Measurements from ENCODE around the gene ENPP6. TPM values are rescaled to one million over a fixed set of nuclear protein-coding genes. Genes with fewer than 3 reads are reported as not detected.
"Not testable (repeated sequence)": the region's sequence is repeated elsewhere in the genome, so short reads cannot be mapped to it uniquely, and the experiment has no call there.

Gene ENPP6
- total RNA-seq, 4 donors from 2014 or later, result 0.45 TPM; not detected in 3

- WGBS, 2 donors, result 82 to 85% methylated on average over 10 of the region's 10 CpGs
- no peak overlapping the region for H3K4me3 ChIP-seq (replicated peaks in 1 of 3)
- H3K36me3 ChIP-seq, result no peaks in the 10 kb centered on the region
- H3K4me1 ChIP-seq, result peaks cover 0 to 8% of the 10 kb centered on the region in 2 donors
- no peaks in the 10 kb centered on the region for H3K9me3 ChIP-seq
- TF ChIP-seq CTCF (IDR thresholded peaks at IDR 0.05) (no peak), POLR2A (IDR thresholded peaks at IDR 0.05) (no peak)
- intact Hi-C loops (cut with DNase I), result no loop called here
- no peak overlapping the region for H3K27ac ChIP-seq
- H3K27me3 ChIP-seq, result no peaks in the 10 kb centered on the region
- DNase-seq, result no peak
Measured at GRCh38 chr4:184146951-184147350, 70.7 kb downstream of the ENPP6 start.

- Histone ChIP-seq H3K27me3 (no peaks in the 10 kb centered on the region), H3K27ac (no peak overlapping the region), H3K4me3 (replicated peaks in 1 of 3) (no peak overlapping the region), H3K36me3 (no peaks in the 10 kb centered on the region), H3K4me1 (peaks cover 0 to 8% of the 10 kb centered on the region in 2 donors), H3K9me3 (no peaks in the 10 kb centered on the region)
- WGBS, 2 donors, result 96% methylated on average over 5 of the region's 5 CpGs
- intact Hi-C loops (cut with DNase I), result no loop called here
- no peak for DNase-seq
- TF ChIP-seq CTCF (IDR thresholded peaks at IDR 0.05) (no peak), POLR2A (IDR thresholded peaks at IDR 0.05) (no peak)
Measured at GRCh38 chr4:184145596-184145995, 72.1 kb downstream of the ENPP6 start.

- WGBS, 2 donors, result 81 to 84% methylated on average over 15 of the region's 15 CpGs
- Histone ChIP-seq H3K4me3 (replicated peaks in 1 of 3) (no peak overlapping the region), H3K27ac (no peak overlapping the region), H3K4me1 (no peaks in the 10 kb centered on the region), H3K36me3 (no peaks in the 10 kb centered on the region), H3K27me3 (no peaks in the 10 kb centered on the region), H3K9me3 (no peaks in the 10 kb centered on the region)
- no peak for TF ChIP-seq POLR2A (IDR thresholded peaks at IDR 0.05)
- peak in 3 of 6 experiments; percentile 29 to 44 (median 35) for TF ChIP-seq CTCF (IDR thresholded peaks at IDR 0.05)
- intact Hi-C loops (cut with DNase I), result no loop called here
- peak; percentile 25 to 32 for DNase-seq
Measured at GRCh38 chr4:184143770-184144564, 73.7 kb downstream of the ENPP6 start.

- no peak overlapping the region for H3K27ac ChIP-seq
- no peak for DNase-seq
- no peaks in the 10 kb centered on the region for H3K27me3 ChIP-seq
- no peak overlapping the region for H3K4me3 ChIP-seq (replicated peaks in 1 of 3)
- 76 to 78% methylated on average over 18 of the region's 18 CpGs for WGBS, 2 donors
- no peaks in the 10 kb centered on the region for H3K36me3 ChIP-seq
- TF ChIP-seq POLR2A (IDR thresholded peaks at IDR 0.05) (no peak), CTCF (IDR thresholded peaks at IDR 0.05) (no peak)
- no peaks in the 10 kb centered on the region for H3K9me3 ChIP-seq
- intact Hi-C loops (cut with DNase I), result no loop called here
- no peaks in the 10 kb centered on the region for H3K4me1 ChIP-seq
Measured at GRCh38 chr4:184142121-184143000, 75.3 kb downstream of the ENPP6 start.

- DNase-seq; H3K36me3 ChIP-seq; intact Hi-C loops (cut with DNase I); H3K9me3 ChIP-seq; H3K27me3 ChIP-seq; H3K4me1 ChIP-seq; H3K27ac ChIP-seq; H3K4me3 ChIP-seq (replicated peaks in 1 of 3): not testable (repeated sequence)
- 93 to 94% methylated on average over 8 of the region's 8 CpGs for WGBS, 2 donors
Measured at GRCh38 chr4:184140901-184141300, 76.8 kb downstream of the ENPP6 start.
